ENCODE measurements around the gene SSR4.

GRCh38 chrX:153816831-153817690 lies 22.6 kb downstream of the SSR4 start:
- TF ChIP-seq POLR2A (IDR thresholded peaks at IDR 0.05): no peak
- no peak for TF ChIP-seq CTCF (IDR thresholded peaks at IDR 0.05)

Measured in thyroid gland (tissue), 4 donors.